A673 (cell line): ENCODE measurements around the gene MLST8.
"Not testable (repeated sequence)": the region's sequence is repeated elsewhere in the genome, so short reads cannot be mapped to it uniquely, and the experiment has no call there.

Source experiments
- EZH2 ChIP-seq: fragments of 200-600 bp; sonication (generic); IDR thresholded peaks from 2 replicates; pipeline ENCODE4 v1.6.1; 2017; ENCODE audit warnings: borderline replicate concordance, low read depth, mild to moderate bottlenecking, mixed read lengths, antibody characterized with exemption, low read length; ENCODE audit not compliant: poor library complexity, severe bottlenecking
- TF ChIP-seq, protein P1 (sequence below): fragments of 300-800, 200-600 bp; sonication (generic); conservative IDR thresholded peaks from 2 replicates; pipeline ENCODE4 v1.5.1; 2017; ENCODE audit warnings: low read depth, mild to moderate bottlenecking, antibody characterized with exemption, low read length, moderate library complexity, mixed read lengths

DNA sequence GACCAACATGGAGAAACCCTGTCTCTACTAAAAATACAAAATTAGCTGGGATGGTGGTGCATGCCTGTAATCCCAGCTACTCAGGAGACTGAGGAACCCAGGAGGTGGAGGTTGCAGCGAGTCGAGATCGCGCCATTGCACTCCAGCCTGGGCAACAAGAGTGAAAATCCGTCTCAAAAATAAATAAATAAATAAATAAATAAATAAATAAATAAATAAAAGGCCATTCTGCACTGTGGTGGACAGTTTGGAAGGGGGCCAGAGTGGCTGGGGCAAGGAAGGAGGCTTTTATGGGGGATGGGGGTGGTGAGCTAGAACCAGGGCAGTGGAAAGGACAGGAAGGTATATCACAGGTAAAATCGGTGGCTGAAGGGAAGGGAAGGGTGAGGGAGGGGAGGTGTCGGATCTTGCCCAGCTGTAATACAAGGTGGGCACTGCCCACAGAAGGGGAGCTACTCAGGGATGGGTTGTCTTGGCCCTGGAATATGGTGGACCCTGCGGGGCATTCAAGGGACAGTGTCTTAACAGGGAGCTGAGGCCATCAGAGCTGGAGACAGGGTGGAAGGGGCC lies 2.0 kb upstream of the MLST8 start:
- TF ChIP-seq, protein P1, sequence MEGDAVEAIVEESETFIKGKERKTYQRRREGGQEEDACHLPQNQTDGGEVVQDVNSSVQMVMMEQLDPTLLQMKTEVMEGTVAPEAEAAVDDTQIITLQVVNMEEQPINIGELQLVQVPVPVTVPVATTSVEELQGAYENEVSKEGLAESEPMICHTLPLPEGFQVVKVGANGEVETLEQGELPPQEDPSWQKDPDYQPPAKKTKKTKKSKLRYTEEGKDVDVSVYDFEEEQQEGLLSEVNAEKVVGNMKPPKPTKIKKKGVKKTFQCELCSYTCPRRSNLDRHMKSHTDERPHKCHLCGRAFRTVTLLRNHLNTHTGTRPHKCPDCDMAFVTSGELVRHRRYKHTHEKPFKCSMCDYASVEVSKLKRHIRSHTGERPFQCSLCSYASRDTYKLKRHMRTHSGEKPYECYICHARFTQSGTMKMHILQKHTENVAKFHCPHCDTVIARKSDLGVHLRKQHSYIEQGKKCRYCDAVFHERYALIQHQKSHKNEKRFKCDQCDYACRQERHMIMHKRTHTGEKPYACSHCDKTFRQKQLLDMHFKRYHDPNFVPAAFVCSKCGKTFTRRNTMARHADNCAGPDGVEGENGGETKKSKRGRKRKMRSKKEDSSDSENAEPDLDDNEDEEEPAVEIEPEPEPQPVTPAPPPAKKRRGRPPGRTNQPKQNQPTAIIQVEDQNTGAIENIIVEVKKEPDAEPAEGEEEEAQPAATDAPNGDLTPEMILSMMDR: not testable (repeated sequence)
- not testable (repeated sequence) for TF ChIP-seq EZH2
